Smooth muscle cell of trachea (primary cell): ENCODE data around the gene GPX1. TPM values are rescaled to one million over a fixed set of nuclear protein-coding genes. Genes with fewer than 3 reads are reported as not detected.

Experiments
- total RNA-seq: library from RNA; depleted of rRNA; stranded (reverse); fragments of >200 nt; gene quantifications from 2 replicates; pipeline ENCODE4 v1.2.1, GENCODE V29; 2014

Gene GPX1
- 250 and 395 TPM in 2 replicates for total RNA-seq

GRCh38 chr3:49358217-49358883 lies at the start of gene GPX1:
TSS of gene GPX1 (minus strand) at chr3:49358353. CDS start at chr3:49358278, 75 bp downstream.

DNA sequence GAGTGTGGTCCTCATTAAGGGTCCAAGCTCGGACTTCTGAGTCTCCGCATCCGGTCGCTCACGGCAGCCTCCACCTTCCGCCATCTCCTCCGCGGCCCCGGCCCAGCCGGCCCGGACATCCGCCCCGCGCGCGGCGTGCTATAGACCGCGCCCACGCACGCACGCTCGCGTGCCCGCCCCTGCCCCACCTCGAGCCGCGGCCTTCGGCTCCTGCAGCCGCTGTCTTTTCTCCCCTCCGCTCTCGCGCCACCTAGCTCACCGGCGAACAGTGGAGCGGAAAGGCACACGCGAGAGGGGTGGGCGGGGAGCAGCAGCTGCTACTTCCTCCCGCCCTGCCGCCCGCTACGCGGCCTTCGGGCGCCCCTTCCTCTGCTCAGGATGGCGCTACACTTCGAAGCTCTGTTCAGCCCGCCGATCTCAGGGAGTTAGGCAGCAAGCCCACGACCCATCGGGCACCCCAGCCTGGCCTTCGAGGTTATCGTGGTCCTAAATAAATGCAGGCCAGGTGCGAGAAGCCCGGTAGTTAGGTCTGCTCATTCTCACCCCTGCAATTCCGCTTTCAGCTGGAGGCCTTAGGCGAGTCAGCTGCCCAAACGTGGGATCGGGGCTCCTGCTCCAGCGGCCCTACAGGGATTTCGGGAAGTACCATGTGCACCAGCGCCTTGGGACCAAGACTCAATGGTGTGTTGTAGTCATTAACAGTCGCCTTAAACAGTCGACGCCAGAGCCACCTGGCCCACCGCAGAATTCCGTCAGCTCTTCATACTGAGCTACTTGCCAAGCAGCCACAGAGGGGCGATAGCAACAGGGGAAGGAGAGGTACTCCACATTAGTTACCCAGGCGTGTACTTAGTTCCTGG lies 18.0 kb downstream of the GPX1 start, which contains the start of gene USP4:
TSS of gene USP4 (minus strand) at position 113 of the 860 bp plus-strand sequence. CDS start at position 84, 29 bp downstream.

Other genes starting within 250 kb of the GPX1 start
- 64.4 and 72.6 TPM in 2 replicates for gene USP19, start 237.5 kb downstream of the GPX1 start, total RNA-seq
- gene LAMB2, start 225.3 kb downstream of the GPX1 start, total RNA-seq, result 580 and 1,305 TPM in 2 replicates
- 21.8 and 31.1 TPM in 2 replicates for gene CCDC71, start 192.0 kb downstream of the GPX1 start, total RNA-seq
- 43.6 and 58.7 TPM in 2 replicates for gene KLHDC8B, start 186.8 kb downstream of the GPX1 start, total RNA-seq
- gene C3orf62, start 81.1 kb downstream of the GPX1 start, total RNA-seq, result 1.3 and 2.3 TPM in 2 replicates
- 24.3 and 35.6 TPM in 2 replicates for gene USP4, start 18.3 kb downstream of the GPX1 start, total RNA-seq
- 565 and 822 TPM in 2 replicates for gene RHOA, start 53.6 kb upstream of the GPX1 start, total RNA-seq
- gene TCTA, start 54.1 kb upstream of the GPX1 start, total RNA-seq, result 26.6 and 26.8 TPM in 2 replicates
- 1.2 and 3.2 TPM in 2 replicates for gene AMT, start 64.1 kb upstream of the GPX1 start, total RNA-seq
- 5.1 and 7.4 TPM in 2 replicates for gene NICN1, start 71.0 kb upstream of the GPX1 start, total RNA-seq
- 41.3 and 53.8 TPM in 2 replicates for gene DAG1, start 111.9 kb upstream of the GPX1 start, total RNA-seq
- gene BSN, start 196.1 kb upstream of the GPX1 start, total RNA-seq, result under 0.01 and 0.17 TPM in 2 replicates